Esophagus muscularis mucosa (tissue), 4 donors: ENCODE results near the gene ARHGEF38. TPM values are rescaled to one million over a fixed set of nuclear protein-coding genes. Genes with fewer than 3 reads are reported as not detected.

Experiments used
- DNase-seq: peaks from one replicate; pipeline ENCODE4 v3.0.0-alpha.2; 2017; ENCODE audit errors: extremely low spot score
- H3K27ac ChIP-seq, 4 donors: fragments of 200-600 bp; sonication (generic); replicated peaks in 1 of 4; 1 replicate in 3 of 4; 2 replicates in 1 of 4; pipeline ENCODE4 v1.5.1; 2016 to 2019; ENCODE audit warnings: mild to moderate bottlenecking in 1 of 4
- H3K27me3 ChIP-seq, 4 donors: fragments of 200-600 bp; sonication (generic); one replicate each; pipeline versions ENCODE4 v1.5.1 to v1.6.0; 2016 to 2019
- H3K36me3 ChIP-seq, 4 donors: fragments of 200-600 bp; sonication (generic); one replicate each; pipeline ENCODE4 v1.5.1; 2016 to 2019
- H3K4me1 ChIP-seq, 4 donors: fragments of 200-600 bp; sonication (generic); one replicate each; pipeline ENCODE4 v1.5.1; 2016 to 2019
- H3K4me3 ChIP-seq, 4 donors: fragments of 200-600 bp; sonication (generic); 1 replicate in 2 of 4; 2 replicates in 2 of 4; pipeline ENCODE4 v1.5.1; 2016 to 2019; ENCODE audit warnings: mild to moderate bottlenecking in 4 of 4, moderate library complexity in 1 of 4
- H3K9me3 ChIP-seq, 4 donors: fragments of 200-600 bp; sonication (generic); 1 replicate in 3 of 4; 2 replicates in 1 of 4; pipeline ENCODE4 v1.5.1; 2016 to 2019
- EP300 ChIP-seq: sonication (generic); formaldehyde crosslinking; IDR thresholded peaks from one replicate; pipeline ENCODE4 v1.6.1; 2017; ENCODE audit warnings: antibody characterized with exemption
- POLR2A ChIP-seq: fragments of 450-650 bp; IDR thresholded peaks from one replicate; pipeline ENCODE4 v1.6.1; 2017; ENCODE audit warnings: antibody characterized with exemption, moderate library complexity, mild to moderate bottlenecking, low read depth
- POLR2AphosphoS5 ChIP-seq, 2 donors: sonication (generic); formaldehyde crosslinking; IDR thresholded peaks; one replicate each; pipeline ENCODE4 v1.6.1; 2017; ENCODE audit warnings: antibody characterized with exemption in 2 of 2
- WGBS: methylation state at CpG from one replicate; pipeline ENCODE4 v1.1.5; 2018; 5-methylcytosine and 5-hydroxymethylcytosine counted together
- intact Hi-C: fragments of 100-400 bp; cut with DNase I; formaldehyde crosslinking; loops from one replicate; pipeline ENCODE4 v1.15.1; 2023
- total RNA-seq, 4 donors: library from RNA; depleted of rRNA; stranded (reverse); fragments of >200 nt; gene quantifications; one replicate each; pipeline versions ENCODE4 v1.1.0 to v1.2.1, GENCODE V29; 2016
- TF ChIP-seq, protein P1 (sequence below), 3 experiments: fragments of 200-600 bp in 2 of 3; fragments of 450-650 bp in 1 of 3; sonication (generic) in 2 of 3; IDR thresholded peaks; one replicate each; pipeline ENCODE4 v1.5.1; 2017 to 2019; ENCODE audit warnings: antibody characterized with exemption in 3 of 3, mild to moderate bottlenecking in 2 of 3, moderate library complexity in 1 of 3

ARHGEF38 gene
- total RNA-seq, 4 donors from 2014 or later: 0.29 TPM; not detected in 3

DNA sequence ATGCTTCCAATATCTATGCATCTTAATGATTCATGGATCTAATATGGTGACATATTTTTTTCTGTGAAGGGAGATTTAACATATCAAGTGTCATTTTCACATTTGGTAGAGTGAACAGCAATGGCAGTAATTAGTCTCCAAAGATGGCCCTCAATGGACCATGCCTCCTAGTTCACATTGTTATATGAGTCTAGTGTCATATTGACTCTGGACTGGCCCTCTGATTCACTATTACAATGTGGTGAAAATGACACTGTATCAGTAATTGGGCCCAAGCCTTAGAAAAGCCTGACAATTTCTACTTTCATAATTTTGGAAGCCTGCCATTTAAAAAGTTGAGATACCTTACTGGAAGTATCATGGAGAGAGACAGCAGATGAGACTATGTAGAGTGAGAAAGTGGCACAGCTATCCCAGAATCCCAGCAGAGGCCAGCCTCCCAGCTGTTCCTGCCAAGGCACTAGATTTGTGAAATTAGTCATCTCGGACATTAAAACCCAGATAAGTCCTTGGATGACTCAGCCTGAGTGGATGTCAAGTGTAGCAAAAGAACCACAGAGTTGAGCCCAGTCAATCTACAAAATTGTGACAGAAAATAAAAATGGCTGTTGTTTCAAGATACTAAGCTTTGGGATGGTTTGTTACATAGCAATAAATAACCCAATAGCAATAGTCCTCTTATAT lies 68.4 kb downstream of the ARHGEF38 start:
- H3K4me1 ChIP-seq: peaks cover 0 to 17% (median 0%) of the 10 kb centered on the region in 4 donors
- no peak overlapping the region for H3K27ac ChIP-seq
- DNase-seq: no peak
- no peaks in the 10 kb centered on the region for H3K9me3 ChIP-seq
- H3K36me3 ChIP-seq: no peaks in the 10 kb centered on the region
- no peak overlapping the region for H3K4me3 ChIP-seq
- TF ChIP-seq EP300 (no peak), POLR2A (no peak), POLR2AphosphoS5 (IDR thresholded peaks at IDR 0.05) (no peak)
- TF ChIP-seq, protein P1, sequence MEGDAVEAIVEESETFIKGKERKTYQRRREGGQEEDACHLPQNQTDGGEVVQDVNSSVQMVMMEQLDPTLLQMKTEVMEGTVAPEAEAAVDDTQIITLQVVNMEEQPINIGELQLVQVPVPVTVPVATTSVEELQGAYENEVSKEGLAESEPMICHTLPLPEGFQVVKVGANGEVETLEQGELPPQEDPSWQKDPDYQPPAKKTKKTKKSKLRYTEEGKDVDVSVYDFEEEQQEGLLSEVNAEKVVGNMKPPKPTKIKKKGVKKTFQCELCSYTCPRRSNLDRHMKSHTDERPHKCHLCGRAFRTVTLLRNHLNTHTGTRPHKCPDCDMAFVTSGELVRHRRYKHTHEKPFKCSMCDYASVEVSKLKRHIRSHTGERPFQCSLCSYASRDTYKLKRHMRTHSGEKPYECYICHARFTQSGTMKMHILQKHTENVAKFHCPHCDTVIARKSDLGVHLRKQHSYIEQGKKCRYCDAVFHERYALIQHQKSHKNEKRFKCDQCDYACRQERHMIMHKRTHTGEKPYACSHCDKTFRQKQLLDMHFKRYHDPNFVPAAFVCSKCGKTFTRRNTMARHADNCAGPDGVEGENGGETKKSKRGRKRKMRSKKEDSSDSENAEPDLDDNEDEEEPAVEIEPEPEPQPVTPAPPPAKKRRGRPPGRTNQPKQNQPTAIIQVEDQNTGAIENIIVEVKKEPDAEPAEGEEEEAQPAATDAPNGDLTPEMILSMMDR (IDR thresholded peaks at IDR 0.05): no peak
- intact Hi-C loops: no loop called here
- no peaks in the 10 kb centered on the region for H3K27me3 ChIP-seq
- 64% methylated on average over 1 of the region's 1 CpG for WGBS

DNA sequence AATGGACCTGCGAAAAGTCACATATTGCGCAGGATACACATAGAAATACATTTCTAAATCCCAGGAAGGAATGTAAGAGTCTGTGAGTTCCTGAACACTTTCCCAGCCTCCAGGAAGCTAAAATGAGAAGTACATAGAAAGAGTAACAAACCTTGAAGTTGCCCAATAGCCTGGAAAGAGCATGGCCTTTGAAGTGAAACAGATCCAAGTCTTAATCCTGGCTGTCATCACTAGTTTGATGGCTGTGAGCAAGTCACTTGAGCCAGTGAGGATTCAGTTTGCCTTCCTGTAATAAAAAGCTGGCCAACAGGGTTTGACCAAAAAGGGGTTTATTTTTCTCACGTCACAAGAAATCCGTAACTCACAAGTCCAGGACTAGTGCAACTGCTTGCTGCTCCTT lies 69.8 kb downstream of the ARHGEF38 start:
- H3K4me3 ChIP-seq: no peak overlapping the region
- H3K36me3 ChIP-seq: no peaks in the 10 kb centered on the region
- H3K9me3 ChIP-seq: no peaks in the 10 kb centered on the region
- DNase-seq: no peak
- peaks cover 0 to 17% (median 0%) of the 10 kb centered on the region in 4 donors for H3K4me1 ChIP-seq
- H3K27ac ChIP-seq: no peak overlapping the region
- TF ChIP-seq, protein P1 (IDR thresholded peaks at IDR 0.05): no peak
- no peak for TF ChIP-seq POLR2AphosphoS5 (IDR thresholded peaks at IDR 0.05)
- no peak for TF ChIP-seq EP300
- TF ChIP-seq POLR2A: no peak
- WGBS: 85% methylated on average over 4 of the region's 4 CpGs
- intact Hi-C loops: no loop called here
- H3K27me3 ChIP-seq: no peaks in the 10 kb centered on the region

DNA sequence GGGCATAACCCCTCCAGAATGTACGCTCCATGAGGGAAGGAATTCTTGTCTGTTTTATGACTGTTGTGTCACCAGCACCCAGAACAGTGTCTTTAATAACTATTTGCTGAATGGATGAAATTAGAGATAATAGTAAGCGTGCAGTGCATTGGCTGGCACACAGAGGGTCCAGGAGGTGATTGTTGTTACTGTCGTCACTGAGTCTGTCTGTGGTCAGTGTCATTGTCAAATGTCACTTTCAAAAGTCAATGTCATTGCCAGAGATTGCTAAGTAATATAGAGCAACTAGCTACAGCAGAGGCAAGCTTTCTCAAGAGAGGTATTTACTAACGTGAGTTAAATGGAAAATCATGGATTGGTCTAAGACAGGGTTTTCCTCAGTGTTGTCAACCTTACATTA lies 70.7 kb downstream of the ARHGEF38 start:
- Histone ChIP-seq H3K27ac (no peak overlapping the region), H3K4me1 (peaks cover 0 to 17% (median 0%) of the 10 kb centered on the region in 4 donors), H3K36me3 (no peaks in the 10 kb centered on the region), H3K4me3 (no peak overlapping the region), H3K27me3 (no peaks in the 10 kb centered on the region), H3K9me3 (no peaks in the 10 kb centered on the region)
- TF ChIP-seq EP300: no peak
- no peak for TF ChIP-seq POLR2AphosphoS5 (IDR thresholded peaks at IDR 0.05)
- TF ChIP-seq POLR2A: no peak
- TF ChIP-seq, protein P1 (IDR thresholded peaks at IDR 0.05): no peak
- DNase-seq: no peak
- 92% methylated on average over 4 of the region's 4 CpGs for WGBS
- intact Hi-C loops: no loop called here

DNA sequence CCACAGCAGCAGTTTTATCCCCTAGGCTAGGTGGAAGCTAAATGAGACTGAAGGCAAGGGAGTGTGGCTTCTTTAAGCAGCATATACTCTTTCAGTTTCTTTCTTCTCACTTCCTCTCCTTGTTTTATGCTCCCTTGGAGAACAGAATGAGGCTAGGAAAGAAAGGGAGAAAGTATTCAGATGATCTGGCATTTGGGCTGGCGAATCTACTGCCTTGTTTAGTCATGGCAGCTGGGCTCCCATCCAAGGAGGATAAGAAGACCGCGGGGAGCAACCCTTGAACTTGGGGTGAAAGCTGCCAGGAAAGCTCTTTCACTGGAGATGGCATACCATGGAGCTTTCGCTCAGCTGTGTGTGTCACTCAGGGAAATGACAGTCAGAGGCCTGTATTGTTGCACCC lies 72.1 kb downstream of the ARHGEF38 start:
- TF ChIP-seq POLR2A (no peak), EP300 (no peak), POLR2AphosphoS5 (IDR thresholded peaks at IDR 0.05) (no peak)
- TF ChIP-seq, protein P1 (IDR thresholded peaks at IDR 0.05): no peak

DNA sequence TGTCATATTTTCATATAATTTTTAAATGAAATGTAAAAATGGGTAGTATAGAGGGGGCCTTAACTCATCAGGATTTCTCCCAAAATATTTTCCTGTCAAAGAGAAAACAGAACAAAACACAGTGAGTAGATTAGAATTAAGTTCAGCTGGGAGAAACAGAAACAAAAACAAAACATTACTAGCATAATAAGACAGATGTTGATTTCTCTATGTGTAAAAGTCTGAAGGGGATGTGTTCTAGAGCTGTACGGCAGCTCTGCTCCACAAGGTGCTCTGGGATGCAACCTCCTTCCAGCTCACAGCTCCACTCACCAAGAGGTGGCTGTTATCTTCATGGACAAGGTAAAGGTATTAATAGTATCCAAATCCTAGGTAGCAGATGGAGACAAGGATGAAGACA lies 72.8 kb downstream of the ARHGEF38 start:
- intact Hi-C loops: no loop called here
- Histone ChIP-seq H3K9me3 (no peaks in the 10 kb centered on the region), H3K4me3 (no peak overlapping the region), H3K4me1 (peaks cover 0 to 17% (median 0%) of the 10 kb centered on the region in 4 donors), H3K27ac (no peak overlapping the region), H3K27me3 (no peaks in the 10 kb centered on the region), H3K36me3 (no peaks in the 10 kb centered on the region)
- DNase-seq: no peak
- 95% methylated on average over 1 of the region's 1 CpG for WGBS
- TF ChIP-seq POLR2AphosphoS5 (IDR thresholded peaks at IDR 0.05): no peak

More for the DNA sequence above, 72.1 kb downstream of the ARHGEF38 start:
- H3K27ac ChIP-seq: no peak overlapping the region
- H3K4me3 ChIP-seq: no peak overlapping the region
- DNase-seq: no peak
- H3K4me1 ChIP-seq: peaks cover 0 to 17% (median 0%) of the 10 kb centered on the region in 4 donors
- no peaks in the 10 kb centered on the region for H3K27me3 ChIP-seq
- no peaks in the 10 kb centered on the region for H3K36me3 ChIP-seq
- H3K9me3 ChIP-seq: no peaks in the 10 kb centered on the region
- intact Hi-C loops: no loop called here
- 69% methylated on average over 4 of the region's 4 CpGs for WGBS
